Tibial artery (tissue), 4 donors: ENCODE measurements around the gene CD3E.

Source experiments
- DNase-seq, 2 donors: peaks; one replicate each; pipeline ENCODE4 v3.0.0-alpha.2; 2019
- H3K27ac ChIP-seq, 2 donors: fragments of 200-600 bp; sonication (generic) in 1 of 2; 1 replicate in 1 of 2; 2 replicates in 1 of 2; pipeline ENCODE4 v1.5.1; 2018 to 2019; ENCODE audit warnings: mild to moderate bottlenecking in 1 of 2
- H3K27me3 ChIP-seq, 2 donors: fragments of 200-600 bp; sonication (generic) in 1 of 2; one replicate each; pipeline versions ENCODE4 v1.5.1 to v1.6.0; 2016 to 2019
- H3K36me3 ChIP-seq, 3 donors: fragments of 200-600 bp; sonication (generic) in 2 of 3; one replicate each; pipeline ENCODE4 v1.5.1; 2016 to 2019; ENCODE audit warnings: mild to moderate bottlenecking in 2 of 3
- H3K4me1 ChIP-seq, 4 donors: fragments of 200-600 bp; sonication (generic) in 2 of 4; 1 replicate in 3 of 4; 2 replicates in 1 of 4; pipeline ENCODE4 v1.5.1; 2016 to 2019
- H3K4me3 ChIP-seq, 2 donors: fragments of 200-600 bp; sonication (generic) in 1 of 2; 1 replicate in 1 of 2; 2 replicates in 1 of 2; pipeline ENCODE4 v1.5.1; 2018 to 2019; ENCODE audit warnings: mild to moderate bottlenecking in 2 of 2
- H3K9me3 ChIP-seq, 3 donors: fragments of 200-600 bp; sonication (generic) in 1 of 3; one replicate each; pipeline ENCODE4 v1.5.1; 2016 to 2019
- intact Hi-C: fragments of 100-400 bp; cut with DNase I; formaldehyde crosslinking; loops from one replicate; pipeline ENCODE4 v1.15.0; 2023; ENCODE audit warnings: low total_unique reads
- TF ChIP-seq, protein P1 (sequence below), 2 experiments: fragments of 200-600 bp in 1 of 2; fragments of 450-650 bp in 1 of 2; IDR thresholded peaks; one replicate each; pipeline ENCODE4 v1.5.1; 2017 to 2019; ENCODE audit warnings: antibody characterized with exemption in 2 of 2, mild to moderate bottlenecking in 1 of 2, moderate library complexity in 1 of 2

CD3E gene

DNA sequence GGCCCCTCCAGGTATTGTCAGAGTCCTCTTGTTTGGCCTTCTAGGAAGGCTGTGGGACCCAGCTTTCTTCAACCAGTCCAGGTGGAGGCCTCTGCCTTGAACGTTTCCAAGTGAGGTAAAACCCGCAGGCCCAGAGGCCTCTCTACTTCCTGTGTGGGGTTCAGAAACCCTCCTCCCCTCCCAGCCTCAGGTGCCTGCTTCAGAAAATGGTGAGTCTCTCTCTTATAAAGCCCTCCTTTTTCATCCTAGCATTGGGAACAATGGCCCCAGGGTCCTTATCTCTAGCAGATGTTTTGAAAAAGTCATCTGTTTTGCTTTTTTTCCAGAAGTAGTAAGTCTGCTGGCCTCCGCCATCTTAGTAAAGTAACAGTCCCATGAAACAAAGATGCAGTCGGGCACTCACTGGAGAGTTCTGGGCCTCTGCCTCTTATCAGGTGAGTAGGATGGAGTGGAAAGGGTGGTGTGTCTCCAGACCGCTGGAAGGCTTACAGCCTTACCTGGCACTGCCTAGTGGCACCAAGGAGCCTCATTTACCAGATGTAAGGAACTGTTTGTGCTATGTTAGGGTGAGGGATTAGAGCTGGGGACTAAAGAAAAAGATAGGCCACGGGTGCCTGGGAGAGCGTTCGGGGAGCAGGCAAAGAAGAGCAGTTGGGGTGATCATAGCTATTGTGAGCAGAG, at the start of gene CD3E:
TSS of gene CD3E (plus strand) at position 163 of the 681 bp plus-strand sequence. CDS start at position 386, 223 bp downstream.
- Histone ChIP-seq H3K4me3 (no peak within 1 kb of the TSS), H3K4me1 (no peaks in the 10 kb centered on the region), H3K27me3 (peaks cover 0 to 10% of the 10 kb centered on the region in 2 donors), H3K27ac (no peak within 1 kb of the TSS), H3K9me3 (no peaks in the 10 kb centered on the region), H3K36me3 (no peaks in the 10 kb centered on the region)
- DNase-seq: no peak
- TF ChIP-seq, protein P1, sequence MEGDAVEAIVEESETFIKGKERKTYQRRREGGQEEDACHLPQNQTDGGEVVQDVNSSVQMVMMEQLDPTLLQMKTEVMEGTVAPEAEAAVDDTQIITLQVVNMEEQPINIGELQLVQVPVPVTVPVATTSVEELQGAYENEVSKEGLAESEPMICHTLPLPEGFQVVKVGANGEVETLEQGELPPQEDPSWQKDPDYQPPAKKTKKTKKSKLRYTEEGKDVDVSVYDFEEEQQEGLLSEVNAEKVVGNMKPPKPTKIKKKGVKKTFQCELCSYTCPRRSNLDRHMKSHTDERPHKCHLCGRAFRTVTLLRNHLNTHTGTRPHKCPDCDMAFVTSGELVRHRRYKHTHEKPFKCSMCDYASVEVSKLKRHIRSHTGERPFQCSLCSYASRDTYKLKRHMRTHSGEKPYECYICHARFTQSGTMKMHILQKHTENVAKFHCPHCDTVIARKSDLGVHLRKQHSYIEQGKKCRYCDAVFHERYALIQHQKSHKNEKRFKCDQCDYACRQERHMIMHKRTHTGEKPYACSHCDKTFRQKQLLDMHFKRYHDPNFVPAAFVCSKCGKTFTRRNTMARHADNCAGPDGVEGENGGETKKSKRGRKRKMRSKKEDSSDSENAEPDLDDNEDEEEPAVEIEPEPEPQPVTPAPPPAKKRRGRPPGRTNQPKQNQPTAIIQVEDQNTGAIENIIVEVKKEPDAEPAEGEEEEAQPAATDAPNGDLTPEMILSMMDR (IDR thresholded peaks at IDR 0.05): no peak
- intact Hi-C loops: no loop called here

DNA sequence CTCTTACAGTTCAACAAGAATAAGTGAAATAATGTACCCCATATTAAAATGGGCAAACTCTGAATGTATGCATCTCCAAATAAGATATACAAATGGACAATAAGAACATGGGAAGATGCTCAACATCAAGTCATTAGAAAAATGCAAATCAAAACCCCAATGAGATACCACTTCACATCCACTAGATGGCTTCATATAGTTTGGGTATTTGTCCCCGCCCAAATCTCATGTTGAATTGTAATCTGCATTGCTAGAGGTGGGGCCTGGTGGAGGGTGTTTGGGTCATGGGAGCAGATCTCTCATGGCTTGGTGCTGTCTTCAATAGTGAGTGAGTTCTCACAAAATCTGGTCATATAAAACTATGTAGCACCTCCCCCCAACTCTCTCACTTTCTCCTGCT, 46.1 kb upstream of the CD3E start:
- TF ChIP-seq, protein P1 (IDR thresholded peaks at IDR 0.05): no peak
- Histone ChIP-seq H3K27ac (no peak overlapping the region), H3K36me3 (no peaks in the 10 kb centered on the region), H3K9me3 (no peaks in the 10 kb centered on the region), H3K4me1 (peaks cover 0 to 5% (median 0%) of the 10 kb centered on the region in 4 donors), H3K4me3 (no peak overlapping the region), H3K27me3 (peaks cover 0 to 31% of the 10 kb centered on the region in 2 donors)
- DNase-seq: no peak
- intact Hi-C loops: no loop called here

DNA sequence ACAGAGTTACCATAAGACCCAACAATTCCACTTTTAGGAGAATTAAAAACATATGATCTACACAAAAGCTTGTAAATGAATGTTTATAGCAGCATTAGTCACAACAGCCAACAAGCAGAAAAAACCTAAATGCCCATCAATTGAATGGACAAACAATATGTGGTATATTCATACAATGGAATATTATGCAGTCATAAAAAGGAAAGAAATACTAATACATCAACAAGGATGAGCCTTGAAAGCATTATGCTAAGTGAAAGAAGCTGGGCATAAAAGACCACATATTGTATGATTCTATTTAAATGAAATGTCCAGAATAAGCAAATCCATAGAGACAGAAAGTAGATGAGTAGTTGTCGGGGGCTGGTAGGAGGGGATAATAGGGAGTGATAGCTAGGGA, 45.4 kb upstream of the CD3E start:
- intact Hi-C loops: no loop called here
- TF ChIP-seq, protein P1 (IDR thresholded peaks at IDR 0.05): no peak
- peaks cover 0 to 31% of the 10 kb centered on the region in 2 donors for H3K27me3 ChIP-seq
- no peaks in the 10 kb centered on the region for H3K9me3 ChIP-seq
- DNase-seq: no peak
- H3K36me3 ChIP-seq: no peaks in the 10 kb centered on the region
- no peak overlapping the region for H3K27ac ChIP-seq
- H3K4me1 ChIP-seq: peaks cover 0 to 6% (median 4%) of the 10 kb centered on the region in 4 donors
- no peak overlapping the region for H3K4me3 ChIP-seq

DNA sequence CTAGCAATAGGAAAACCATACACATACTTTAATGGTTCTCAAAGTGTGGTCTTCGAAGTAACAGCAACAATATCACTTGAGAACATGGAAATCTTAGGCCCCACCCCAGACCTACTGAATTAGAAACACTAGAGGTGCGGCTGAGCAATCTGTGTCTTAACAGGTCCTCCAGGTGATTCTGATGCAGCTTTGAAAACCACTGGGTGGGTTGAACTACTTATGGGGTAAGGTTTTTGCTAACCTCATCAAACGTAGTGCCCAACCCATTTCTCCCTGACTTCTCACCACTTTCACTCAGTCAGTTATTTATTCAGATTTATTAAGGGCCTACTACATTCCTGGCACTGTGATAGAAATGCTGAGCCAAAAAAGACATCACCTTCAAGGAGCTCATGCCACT, 44.2 kb upstream of the CD3E start:
- peaks cover 0 to 9% (median 4%) of the 10 kb centered on the region in 4 donors for H3K4me1 ChIP-seq
- H3K4me3 ChIP-seq: no peak overlapping the region
- DNase-seq: no peak
- H3K27me3 ChIP-seq: peaks cover 0 to 30% of the 10 kb centered on the region in 2 donors
- intact Hi-C loops: no loop called here
- TF ChIP-seq, protein P1 (IDR thresholded peaks at IDR 0.05): no peak
- H3K27ac ChIP-seq: no peak overlapping the region
- no peaks in the 10 kb centered on the region for H3K9me3 ChIP-seq
- no peaks in the 10 kb centered on the region for H3K36me3 ChIP-seq

DNA sequence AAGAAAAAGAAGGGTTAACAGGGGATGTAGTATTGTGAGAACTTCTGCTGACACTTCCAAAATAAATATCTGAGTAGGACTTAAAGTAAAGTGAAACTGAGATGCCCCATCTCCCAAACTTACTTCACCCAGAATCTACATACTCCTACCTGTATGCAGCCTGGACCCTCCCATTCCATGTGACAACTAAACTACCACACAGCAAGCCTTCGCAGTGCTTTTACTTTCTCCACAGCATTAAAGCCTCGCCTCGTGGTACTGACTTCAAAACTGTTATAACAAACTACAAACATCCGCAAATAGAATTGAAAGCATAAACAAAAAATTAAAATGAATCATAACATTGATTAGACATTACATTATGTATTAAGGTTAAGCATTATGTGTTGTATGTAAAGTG, 41.4 kb upstream of the CD3E start:
- peak overlapping the region in 1 of 2 donors; percentile 1 for H3K4me3 ChIP-seq
- no peaks in the 10 kb centered on the region for H3K9me3 ChIP-seq
- no peak for DNase-seq
- H3K27ac ChIP-seq: no peak overlapping the region
- H3K4me1 ChIP-seq: peaks cover 0 to 9% (median 5%) of the 10 kb centered on the region in 4 donors
- peaks cover 0 to 30% of the 10 kb centered on the region in 2 donors for H3K27me3 ChIP-seq
- TF ChIP-seq, protein P1 (IDR thresholded peaks at IDR 0.05): no peak
- intact Hi-C loops: no loop called here
- H3K36me3 ChIP-seq: no peaks in the 10 kb centered on the region
